Prostate gland (tissue), 2 donors: ENCODE measurements around the gene ACP1.

ENCODE experiments used
- CTCF ChIP-seq, 4 experiments: fragments of 200-600 bp in 2 of 4; fragments of 450-650 bp in 2 of 4; sonication (generic) in 2 of 4; IDR thresholded peaks; 1 replicate in 3 of 4; 2 replicates in 1 of 4; pipeline ENCODE4 v1.5.1; 2016 to 2019; ENCODE audit warnings: antibody characterized with exemption in 4 of 4, mild to moderate bottlenecking in 2 of 4, moderate library complexity in 2 of 4
- POLR2A ChIP-seq: fragments of 450-650 bp; IDR thresholded peaks from one replicate; pipeline ENCODE4 v1.6.1; 2016; ENCODE audit warnings: antibody characterized with exemption, mild to moderate bottlenecking
- POLR2AphosphoS5 ChIP-seq: sonication (generic); formaldehyde crosslinking; IDR thresholded peaks from one replicate; pipeline ENCODE4 v1.6.1; 2017; ENCODE audit warnings: antibody characterized with exemption

- TF ChIP-seq CTCF (IDR thresholded peaks at IDR 0.05) (no peak), POLR2AphosphoS5 (no peak), POLR2A (no peak)
Measured at GRCh38 chr2:275466-275865, 10.7 kb downstream of the ACP1 start.
